Nucleus accumbens (tissue), 56 donors: ENCODE results near the gene PTRH1.
"Not testable (repeated sequence)": the region's sequence is repeated elsewhere in the genome, so short reads cannot be mapped to it uniquely, and the experiment has no call there.

Experiments used
- DNase-seq, 56 donors: peaks; one replicate each; lab custom pipeline; 2025; lab: John Stamatoyannopoulos, UW

PTRH1 gene

GRCh38 chr9:127715470-127716337, at the start of gene PTRH1, which contains the start of gene TTC16:
PTRH1 (minus strand) TSS chr9:127715663; CDS start chr9:127715639, 24 bp downstream.
TTC16 (plus strand) TSS chr9:127716079; CDS start chr9:127716146, 67 bp downstream.
- DNase-seq = peak; percentile 52 to 98 (median 94)

- DNase-seq = peak in 3 of 56 donors; percentile 18 to 23 (median 21)
These were observed 48.5 kb upstream of the PTRH1 start for GRCh38 chr9:127763918-127764384.

GRCh38 chr9:127762111-127762676, 46.7 kb upstream of the PTRH1 start:
- DNase-seq = peak in 1 of 56 donors; percentile 11

- DNase-seq = no peak
These were observed 46.1 kb upstream of the PTRH1 start for GRCh38 chr9:127761491-127761956.

- no peak for DNase-seq
These were observed 45.6 kb upstream of the PTRH1 start for GRCh38 chr9:127761061-127761460.

- DNase-seq = no peak
These were observed 43.4 kb upstream of the PTRH1 start for GRCh38 chr9:127758843-127759242.

GRCh38 chr9:127756776-127757175, 41.3 kb upstream of the PTRH1 start:
- not testable (repeated sequence) for DNase-seq

GRCh38 chr9:127756233-127756632, 40.8 kb upstream of the PTRH1 start:
- no peak for DNase-seq

GRCh38 chr9:127755061-127756060, 39.9 kb upstream of the PTRH1 start:
- DNase-seq = peak in 6 of 56 donors; percentile 16 to 51 (median 19)

- peak in 33 of 56 donors; percentile 10 to 79 (median 40) for DNase-seq
These were observed 38.9 kb upstream of the PTRH1 start for GRCh38 chr9:127754099-127755060.

- DNase-seq = no peak
These were observed 38.2 kb upstream of the PTRH1 start for GRCh38 chr9:127753622-127754021.

- DNase-seq = no peak
These were observed 37.7 kb upstream of the PTRH1 start for GRCh38 chr9:127753148-127753547.

GRCh38 chr9:127751269-127752054, 36.0 kb upstream of the PTRH1 start:
- no peak for DNase-seq

GRCh38 chr9:127749090-127749787, 33.8 kb upstream of the PTRH1 start:
- DNase-seq = no peak

- no peak for DNase-seq
These were observed 31.6 kb upstream of the PTRH1 start for GRCh38 chr9:127746959-127747569.

- DNase-seq = no peak
These were observed 29.1 kb upstream of the PTRH1 start for GRCh38 chr9:127744398-127745110.
